Renal pelvis (tissue), 4 donors: ENCODE results near the gene SLC25A21. TPM values are rescaled to one million over a fixed set of nuclear protein-coding genes. Genes with fewer than 3 reads are reported as not detected.

Experiments
- DNase-seq: peaks from one replicate; pipeline ENCODE4 v3.0.0-alpha.2; 2013
- polyA plus RNA-seq, 3 donors: library from polyadenylated mRNA; unstranded; fragments of 120-200 nt; gene quantifications; one replicate each; pipeline ENCODE4 v1.2.1, GENCODE V29; 2013; ENCODE audit not compliant: insufficient read length in 3 of 3

Gene SLC25A21
- polyA plus RNA-seq, 3 donors = 3.3 to 4.3 (median 3.3) TPM

GRCh38 chr14:37047226-37047625, 125.2 kb downstream of the SLC25A21 start:
- DNase-seq = no peak

DNA sequence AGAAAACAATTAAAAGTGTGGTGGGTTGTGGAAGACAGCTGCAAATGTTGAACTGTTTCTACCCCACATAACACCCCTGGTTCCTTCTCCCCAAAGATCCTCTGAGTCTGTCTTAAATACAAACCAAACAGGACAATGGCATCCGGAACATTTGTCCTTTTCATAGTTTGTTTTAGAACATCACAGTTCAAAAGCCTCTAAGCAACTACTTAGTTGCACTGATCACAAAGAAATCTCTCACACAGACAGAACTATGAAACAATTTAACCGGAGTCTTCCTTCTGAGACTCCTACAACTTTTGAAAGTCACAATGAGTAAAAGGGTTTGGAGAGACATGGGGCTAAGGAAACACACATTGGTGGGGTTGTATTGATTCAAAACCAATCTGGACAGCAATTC, 125.6 kb downstream of the SLC25A21 start:
- DNase-seq = no peak

DNA sequence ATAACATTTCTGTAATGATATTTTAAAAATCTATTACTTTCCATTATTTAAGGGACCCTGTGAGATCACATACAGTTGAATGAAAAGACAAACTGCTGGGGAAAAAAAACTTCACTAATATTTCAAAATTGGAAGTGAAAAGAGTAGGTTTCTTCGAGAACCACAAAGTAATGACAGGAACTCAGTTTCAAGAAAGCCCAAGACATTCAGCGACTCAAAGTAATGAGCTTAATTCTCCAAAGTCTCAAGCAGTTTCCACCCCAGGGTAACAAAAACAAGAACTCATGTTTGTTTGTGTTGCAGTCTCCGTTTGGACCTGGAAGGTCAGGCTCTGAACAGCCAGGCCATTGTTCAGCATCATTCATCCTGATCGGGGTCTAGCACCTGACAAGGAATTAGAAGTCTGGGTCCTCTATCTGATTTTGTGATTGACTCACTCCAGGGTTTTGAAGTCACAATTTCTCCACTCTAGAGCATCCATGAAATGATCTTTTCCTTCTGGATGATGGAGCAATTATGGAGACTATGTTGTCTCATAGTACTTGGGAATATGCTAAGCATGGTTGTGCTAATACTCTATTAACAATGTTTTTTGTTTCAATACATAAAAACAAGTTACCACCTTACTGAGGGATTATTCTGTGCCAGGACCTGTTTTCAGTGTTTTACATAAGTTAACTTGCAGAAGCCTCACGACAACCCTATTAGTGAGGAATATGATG, 126.9 kb downstream of the SLC25A21 start:
- no peak for DNase-seq

DNA sequence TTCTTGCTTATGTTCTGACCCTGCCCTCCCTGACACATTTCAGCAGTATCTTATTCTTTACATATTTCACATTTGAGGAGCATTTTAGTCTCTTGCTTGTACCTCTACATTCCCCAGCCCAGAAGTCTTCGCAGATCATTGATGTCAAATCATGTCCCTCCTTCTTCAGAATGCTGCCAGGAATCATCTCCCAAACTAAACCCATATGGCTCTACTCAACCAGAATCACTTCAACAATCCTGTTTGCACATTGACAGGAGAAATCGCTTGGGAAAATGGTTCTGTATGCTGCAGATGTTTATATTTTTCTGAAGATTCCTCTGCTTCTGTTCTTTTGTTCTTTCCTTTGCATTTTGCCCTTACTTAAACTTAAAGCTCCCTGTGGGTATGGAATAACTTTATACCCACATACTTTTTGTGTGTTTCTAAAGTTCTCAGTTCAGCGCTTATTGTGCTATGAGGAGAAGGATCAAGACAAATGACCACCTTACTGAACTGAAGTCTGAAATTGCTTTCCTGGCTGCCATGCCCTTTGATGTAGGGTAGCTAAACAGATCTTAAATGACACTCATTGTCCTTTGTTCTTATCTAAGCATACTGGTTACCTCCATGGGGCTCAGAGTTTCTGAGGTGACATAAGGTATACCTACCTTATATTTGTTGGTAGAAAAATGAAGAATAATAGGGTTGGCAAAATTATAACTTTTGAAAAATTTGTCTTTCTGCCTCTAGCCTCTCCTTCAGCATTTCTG, 134.6 kb downstream of the SLC25A21 start:
- DNase-seq = no peak

- DNase-seq = no peak
Observed at GRCh38 chr14:37036669-37037341, 135.6 kb downstream of the SLC25A21 start.

DNA sequence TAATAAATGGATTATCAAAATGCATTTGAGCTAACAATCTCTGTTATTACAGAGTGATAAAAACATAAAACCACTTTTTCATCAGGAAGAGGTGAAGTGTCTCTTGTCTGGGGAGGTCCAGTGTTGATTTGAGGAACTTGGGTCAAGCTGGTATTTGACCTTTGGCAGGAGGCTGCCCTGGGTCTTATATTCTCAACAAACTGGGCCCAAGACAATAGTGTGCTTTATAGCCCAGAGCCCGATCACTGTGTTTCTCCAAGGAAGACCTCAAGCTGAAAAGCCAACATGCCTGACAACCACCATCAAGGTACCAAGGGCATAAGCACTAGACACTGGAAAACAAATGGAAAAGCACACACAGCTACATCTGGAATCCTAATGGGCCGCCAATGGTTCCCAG, 137.0 kb downstream of the SLC25A21 start:
- DNase-seq = no peak

GRCh38 chr14:37034410-37035285, 137.8 kb downstream of the SLC25A21 start:
- DNase-seq = no peak

DNA sequence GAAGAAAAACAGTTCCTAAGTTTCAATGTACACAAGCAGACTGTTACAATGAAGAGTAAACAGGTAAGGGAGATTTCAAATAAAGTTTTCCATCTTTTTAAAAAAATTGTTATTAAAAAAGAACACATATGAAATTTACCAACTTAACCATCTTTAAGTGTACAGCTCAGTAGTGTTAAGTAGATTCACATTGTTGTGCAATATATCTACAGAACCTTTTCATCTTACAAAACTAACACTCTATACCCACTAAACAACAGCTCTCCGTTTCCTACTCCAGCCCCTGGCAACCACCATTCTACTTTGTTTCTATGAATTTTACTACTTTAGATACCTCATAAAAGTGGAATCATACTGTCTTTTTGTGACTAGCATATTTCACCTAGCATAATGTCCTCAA, 139.5 kb downstream of the SLC25A21 start:
- DNase-seq = no peak

DNA sequence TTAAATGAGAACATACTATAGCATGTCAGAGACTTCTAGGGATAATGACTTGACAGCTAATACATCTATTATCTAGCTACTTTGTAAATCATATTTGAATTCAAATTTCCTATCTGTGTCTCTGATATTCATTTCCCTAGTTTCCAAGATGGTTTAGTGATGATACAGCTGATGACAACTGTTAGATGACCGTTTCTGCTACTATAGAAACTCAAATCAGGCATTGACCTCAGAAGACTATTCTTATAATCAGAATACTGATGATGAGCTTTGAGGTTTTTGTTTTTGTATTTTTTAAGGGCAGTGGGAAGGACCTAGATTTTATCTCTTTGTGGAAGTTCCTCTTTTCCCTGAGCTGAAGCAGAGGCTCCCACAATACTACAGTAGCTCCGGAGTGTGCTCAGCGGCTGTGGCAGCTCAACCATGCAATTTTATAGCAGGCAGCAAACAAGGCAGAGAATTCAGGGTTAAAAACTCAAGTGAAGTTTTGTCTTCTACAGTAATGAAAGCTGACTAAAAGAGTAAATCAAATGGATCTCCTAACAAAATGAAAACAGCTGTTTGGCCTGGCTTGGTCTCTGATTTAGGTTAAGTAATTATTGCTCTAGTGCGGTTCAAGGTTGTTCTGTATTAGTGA, 145.1 kb downstream of the SLC25A21 start:
- peak; percentile 43 for DNase-seq

DNA sequence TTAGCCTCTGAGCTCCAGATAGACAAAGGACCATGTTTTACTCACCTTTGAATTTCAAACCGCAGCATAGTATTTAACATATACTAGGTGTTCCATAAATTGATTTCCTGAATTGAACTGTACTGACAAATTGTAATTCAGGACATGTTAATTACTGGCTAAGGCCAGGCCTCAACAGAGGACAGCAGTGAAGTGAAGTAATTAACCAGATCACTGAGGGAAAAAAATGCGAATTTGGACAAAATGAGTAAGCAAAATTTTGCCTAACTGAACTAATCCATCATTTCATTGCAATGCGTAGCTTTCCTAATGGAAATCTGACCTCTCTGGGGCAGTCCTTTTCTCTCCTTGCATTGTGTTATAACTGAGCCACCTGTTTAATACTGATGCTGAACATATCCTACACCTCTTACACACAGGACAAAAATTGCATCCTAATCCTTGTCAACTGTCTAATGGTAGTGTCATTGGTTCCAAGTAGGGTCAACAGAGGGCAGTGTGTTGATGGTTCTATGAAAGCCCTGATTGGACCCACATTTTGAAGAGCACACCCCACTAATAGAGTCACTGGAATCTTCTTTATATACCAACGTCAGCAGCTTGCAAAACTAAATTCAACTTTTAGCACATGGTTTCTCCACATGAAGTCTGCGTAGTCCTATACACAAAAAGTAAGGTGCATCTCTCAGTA, 148.4 kb downstream of the SLC25A21 start:
- DNase-seq = no peak

GRCh38 chr14:37021390-37021789, 151.0 kb downstream of the SLC25A21 start:
- no peak for DNase-seq

DNA sequence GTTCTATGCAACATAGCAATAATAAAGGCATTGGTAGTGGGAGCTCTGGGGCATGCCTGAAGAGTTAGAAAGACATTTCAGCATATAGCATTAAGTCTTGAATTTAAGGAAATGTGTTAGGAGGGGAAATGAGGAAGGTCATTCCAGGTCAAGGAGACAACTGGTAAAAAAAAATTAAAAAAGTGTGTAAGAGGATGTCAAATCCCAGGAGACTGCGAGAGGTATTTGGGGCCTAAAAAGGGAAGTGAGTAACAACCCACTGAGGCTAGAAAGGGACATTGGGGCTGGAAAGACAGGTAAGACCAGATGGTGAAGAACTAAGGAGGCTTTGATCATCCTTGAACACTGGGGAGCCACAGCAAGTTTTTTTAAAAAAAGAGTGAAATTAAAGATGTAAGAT, 152.9 kb downstream of the SLC25A21 start:
- no peak for DNase-seq

GRCh38 chr14:37018571-37019240, 153.7 kb downstream of the SLC25A21 start:
- no peak for DNase-seq

- no peak for DNase-seq
Observed at GRCh38 chr14:37013078-37013477, 159.3 kb downstream of the SLC25A21 start.

GRCh38 chr14:36998686-36999085, 173.7 kb downstream of the SLC25A21 start:
- no peak for DNase-seq

- no peak for DNase-seq
Observed at GRCh38 chr14:36997843-36998242, 174.6 kb downstream of the SLC25A21 start.

DNA sequence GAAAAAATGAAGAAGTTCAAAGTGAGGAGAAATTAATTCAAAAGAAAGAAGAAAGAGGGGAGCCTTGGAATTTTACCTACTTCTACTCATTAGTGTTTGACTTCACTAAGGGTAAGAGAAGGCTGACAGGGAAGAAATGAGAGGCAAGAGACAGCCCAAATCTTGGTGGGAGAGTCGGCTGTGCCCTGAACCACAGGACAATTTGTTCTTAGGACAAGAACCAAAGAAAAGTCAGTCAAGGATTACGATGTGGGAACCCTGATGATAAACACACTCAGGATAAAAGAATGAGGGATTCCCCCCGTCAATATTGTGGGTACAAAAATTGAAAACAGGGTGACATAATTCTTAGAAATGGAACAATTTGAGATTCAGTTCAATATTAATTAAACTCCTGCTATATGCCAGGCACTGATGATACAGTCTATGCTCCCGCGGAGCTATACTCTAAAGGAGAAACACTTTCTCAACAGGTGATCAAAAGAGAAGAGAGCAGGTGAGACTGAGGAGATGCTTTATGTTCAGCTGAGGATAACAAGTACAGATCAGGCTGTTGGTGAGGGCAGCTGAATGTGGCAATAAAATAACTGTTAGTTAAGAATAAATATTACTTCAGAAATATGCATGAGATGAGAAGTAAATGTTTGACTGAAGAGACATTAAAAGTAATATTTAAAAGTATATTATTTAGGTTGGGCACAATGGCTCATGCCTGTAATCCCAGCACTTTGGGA, 175.4 kb downstream of the SLC25A21 start:
- no peak for DNase-seq

- no peak for DNase-seq
Observed at GRCh38 chr14:36996133-36996856, 176.1 kb downstream of the SLC25A21 start.

DNA sequence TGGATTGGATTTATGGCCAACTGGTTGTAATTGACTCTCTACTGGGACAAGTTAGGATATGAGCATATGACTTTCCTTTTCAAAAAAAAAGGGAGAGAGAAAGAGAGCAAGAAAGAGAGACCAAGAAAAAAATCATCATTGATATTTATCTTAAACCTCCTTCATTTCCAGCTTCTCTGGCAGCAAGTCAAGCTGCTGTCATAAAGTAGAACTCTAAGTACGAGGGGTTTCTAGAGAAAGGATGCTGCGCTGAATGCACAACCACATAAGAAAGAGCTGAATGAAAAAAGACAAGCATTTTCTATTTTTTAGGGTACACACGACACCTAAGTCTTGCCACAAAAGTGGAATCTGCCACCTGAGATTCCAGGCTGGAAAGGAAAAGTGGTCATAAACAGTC, 182.6 kb downstream of the SLC25A21 start:
- no peak for DNase-seq
